SU-DHL-6 (cell line): ENCODE data around the gene MAST4.

Experiments
- H2AFZ ChIP-seq: fragments of 200-600 bp; sonication (generic); 2 replicates; pipeline ENCODE4 v1.6.1; 2014; ENCODE audit warnings: low read depth, mild to moderate bottlenecking, moderate library complexity, mixed read lengths, antibody characterized with exemption, low read length; ENCODE audit not compliant: severe bottlenecking
- H3F3A ChIP-seq: fragments of 200-600 bp; shearing (Covaris generic); 2 replicates; pipeline ENCODE4 v1.6.0; 2016; ENCODE audit warnings: antibody characterized with exemption, mild to moderate bottlenecking; ENCODE audit not compliant: insufficient read depth
- H3K27ac ChIP-seq: fragments of 200-600 bp; sonication (generic); 2 replicates; pipeline ENCODE4 v1.5.1; 2016; ENCODE audit warnings: low read depth, mild to moderate bottlenecking, low read length, moderate library complexity, mixed read lengths
- H3K27me3 ChIP-seq: fragments of 200-600 bp; sonication (generic), shearing (Covaris generic); 2 replicates; pipeline ENCODE4 v1.6.0; 2014; ENCODE audit warnings: mild to moderate bottlenecking, low read length
- H3K36me3 ChIP-seq: fragments of 200-600 bp; sonication (generic); 2 replicates; pipeline ENCODE4 v1.6.1; 2014; ENCODE audit warnings: mild to moderate bottlenecking, low read length, mixed read lengths
- H3K4me2 ChIP-seq: fragments of 300-600, 200-600 bp; shearing (Covaris generic), sonication (generic); 2 replicates; pipeline ENCODE4 v1.6.0; 2014; ENCODE audit warnings: low read length, low read depth, mild to moderate bottlenecking; ENCODE audit not compliant: poor library complexity, severe bottlenecking
- H3K4me3 ChIP-seq: fragments of 200-600 bp; sonication (generic); 2 replicates; pipeline ENCODE4 v1.5.1; 2014; ENCODE audit warnings: antibody characterized with exemption, low read length, mild to moderate bottlenecking, mixed read lengths; ENCODE audit not compliant: insufficient read depth, poor library complexity, severe bottlenecking
- H3K79me2 ChIP-seq: fragments of 200-600 bp; sonication (generic); 2 replicates; pipeline ENCODE4 v1.6.1; 2014; ENCODE audit warnings: mild to moderate bottlenecking, low read length, moderate library complexity; ENCODE audit not compliant: insufficient read depth
- H3K9ac ChIP-seq: fragments of 200-600 bp; sonication (generic); 2 replicates; pipeline ENCODE4 v1.7.0; 2014; ENCODE audit warnings: mild to moderate bottlenecking, low read length
- H3K9me2 ChIP-seq: fragments of 200-600 bp; sonication (generic); replicated peaks from 2 replicates; pipeline ENCODE4 v1.6.1; 2014; ENCODE audit warnings: low read length; ENCODE audit not compliant: insufficient read depth
- H3K9me3 ChIP-seq: fragments of 200-600 bp; sonication (generic); 2 replicates; pipeline ENCODE4 v1.6.1; 2014; ENCODE audit warnings: low read length, mixed read lengths; ENCODE audit not compliant: insufficient read depth
- H4K20me1 ChIP-seq: fragments of 200-600 bp; sonication (generic); 2 replicates; pipeline ENCODE4 v1.6.1; 2014; ENCODE audit warnings: low read depth, mild to moderate bottlenecking, antibody characterized with exemption, low read length, moderate library complexity, mixed read lengths
- CTCF ChIP-seq: fragments of 200-600 bp; sonication (generic); IDR thresholded peaks from one replicate; pipeline ENCODE4 v1.5.1; 2017; ENCODE audit warnings: antibody characterized with exemption, mild to moderate bottlenecking, low read length, moderate library complexity; ENCODE audit not compliant: insufficient read depth, poor library complexity, severe bottlenecking
- EZH2phosphoT487 ChIP-seq: fragments of 200-600 bp; sonication (generic), shearing (Covaris generic); conservative IDR thresholded peaks from 2 replicates; pipeline ENCODE4 v1.6.1; 2018; ENCODE audit warnings: mild to moderate bottlenecking, antibody characterized with exemption, low read length, moderate library complexity, mixed read lengths

Gene MAST4

GRCh38 chr5:66828548-66829357 lies 232.6 kb downstream of the MAST4 start:
- Histone ChIP-seq H3K27me3 (no peaks in the 10 kb centered on the region), H3K9ac (no peak overlapping the region), H3K4me2 (peak overlapping the region; percentile 32), H2AFZ (no peak overlapping the region), H3K9me2 (no peaks in the 10 kb centered on the region), H3F3A (no peaks in the 10 kb centered on the region), H3K27ac (no peak overlapping the region), H3K79me2 (no peaks in the 10 kb centered on the region), H3K36me3 (no peaks in the 10 kb centered on the region), H3K4me3 (no peak overlapping the region), H3K9me3 (no peaks in the 10 kb centered on the region), H4K20me1 (no peaks in the 10 kb centered on the region)
- TF ChIP-seq EZH2phosphoT487, result no peak
- TF ChIP-seq CTCF, result no peak

- Histone ChIP-seq H3K9me3 (no peaks in the 10 kb centered on the region), H2AFZ (no peak overlapping the region), H3K4me2 (no peak overlapping the region), H3F3A (no peaks in the 10 kb centered on the region), H3K79me2 (no peaks in the 10 kb centered on the region), H3K4me3 (no peak overlapping the region), H4K20me1 (no peaks in the 10 kb centered on the region), H3K27me3 (no peaks in the 10 kb centered on the region), H3K9ac (no peak overlapping the region), H3K36me3 (no peaks in the 10 kb centered on the region), H3K27ac (no peak overlapping the region), H3K9me2 (no peaks in the 10 kb centered on the region)
- TF ChIP-seq EZH2phosphoT487 (no peak), CTCF (no peak)
Measured at GRCh38 chr5:66829358-66829674, 233.1 kb downstream of the MAST4 start.

GRCh38 chr5:66829826-66830225 lies 233.6 kb downstream of the MAST4 start:
- Histone ChIP-seq H3K9ac (no peak overlapping the region), H3K9me3 (no peaks in the 10 kb centered on the region), H3K4me2 (no peak overlapping the region), H3K27ac (no peak overlapping the region), H3K4me3 (no peak overlapping the region), H3K36me3 (no peaks in the 10 kb centered on the region), H2AFZ (no peak overlapping the region), H3F3A (no peaks in the 10 kb centered on the region), H3K79me2 (no peaks in the 10 kb centered on the region), H4K20me1 (no peaks in the 10 kb centered on the region), H3K9me2 (no peaks in the 10 kb centered on the region), H3K27me3 (no peaks in the 10 kb centered on the region)
- TF ChIP-seq CTCF, result no peak
- TF ChIP-seq EZH2phosphoT487, result no peak
